OCI-LY3 (cell line): ENCODE data around the gene DLGAP4.

Experiments used
- CTCF ChIP-seq: fragments of 200-600, 300-600 bp; sonication (generic); IDR thresholded peaks from 2 replicates; pipeline ENCODE4 v1.5.1; 2014; ENCODE audit warnings: antibody characterized with exemption, low read length, low read depth
- EZH2phosphoT487 ChIP-seq: fragments of 200-600 bp; shearing (Covaris generic); IDR thresholded peaks from 2 replicates; pipeline ENCODE4 v1.6.1; 2018; ENCODE audit warnings: antibody characterized with exemption, mixed run types, low read depth

GRCh38 chr20:36339646-36340592 is 33.8 kb downstream of the DLGAP4 start:
- TF ChIP-seq CTCF = no peak
- TF ChIP-seq EZH2phosphoT487 = no peak
